GM23248 (cell line): Measurements from ENCODE around the gene ITPKB. TPM values are rescaled to one million over a fixed set of nuclear protein-coding genes. Genes with fewer than 3 reads are reported as not detected.

ENCODE experiments used
- DNase-seq: peaks from one replicate; pipeline ENCODE4 v3.0.0-alpha.2; 2015
- H2AFZ ChIP-seq: fragments of 200-600 bp; sonication (generic); 2 replicates; pipeline ENCODE4 v1.6.1; 2016; ENCODE audit warnings: antibody characterized with exemption
- H3F3A ChIP-seq: fragments of 200-600 bp; sonication (generic); 2 replicates; pipeline ENCODE4 v1.6.1; 2016; ENCODE audit warnings: mild to moderate bottlenecking, antibody characterized with exemption, mixed run types; ENCODE audit not compliant: insufficient read depth
- H3K27ac ChIP-seq: fragments of 200-600 bp; sonication (generic); 2 replicates; pipeline ENCODE4 v1.5.1; 2016; ENCODE audit warnings: mild to moderate bottlenecking
- H3K27me3 ChIP-seq: fragments of 200-600 bp; sonication (generic); replicated peaks from 2 replicates; pipeline ENCODE4 v1.6.1; 2016; ENCODE audit warnings: mild to moderate bottlenecking; ENCODE audit not compliant: insufficient read depth
- H3K36me3 ChIP-seq: fragments of 200-600 bp; sonication (generic); 2 replicates; pipeline ENCODE4 v1.6.1; 2016; ENCODE audit warnings: low read depth, mild to moderate bottlenecking
- H3K4me1 ChIP-seq: fragments of 200-600 bp; sonication (generic); 2 replicates; pipeline ENCODE4 v1.6.1; 2016; ENCODE audit warnings: mild to moderate bottlenecking; ENCODE audit not compliant: insufficient read depth
- H3K4me2 ChIP-seq: fragments of 200-600 bp; sonication (generic); one replicate; pipeline ENCODE4 v1.6.1; 2016; ENCODE audit warnings: mild to moderate bottlenecking; ENCODE audit not compliant: unreplicated experiment
- H3K4me3 ChIP-seq: fragments of 200-600 bp; sonication (generic); 2 replicates; pipeline ENCODE4 v1.5.1; 2016; ENCODE audit warnings: mild to moderate bottlenecking
- H3K79me2 ChIP-seq: fragments of 200-600 bp; sonication (generic); 2 replicates; pipeline ENCODE4 v1.6.1; 2016; ENCODE audit warnings: mild to moderate bottlenecking; ENCODE audit not compliant: insufficient read depth
- H3K9ac ChIP-seq: fragments of 200-600 bp; sonication (generic); 2 replicates; pipeline ENCODE4 v1.6.1; 2016; ENCODE audit warnings: mild to moderate bottlenecking
- H3K9me2 ChIP-seq: fragments of 200-600 bp; sonication (generic); 2 replicates; pipeline ENCODE4 v1.6.1; 2016; ENCODE audit warnings: mixed run types, mild to moderate bottlenecking, moderate library complexity; ENCODE audit not compliant: insufficient read depth
- H3K9me3 ChIP-seq: fragments of 200-600 bp; sonication (generic); one replicate; pipeline ENCODE4 v1.6.1; 2017; ENCODE audit warnings: low read depth
- H4K20me1 ChIP-seq: fragments of 200-600 bp; sonication (generic); 2 replicates; pipeline ENCODE4 v1.6.0; 2016; ENCODE audit not compliant: insufficient read depth
- EZH2 ChIP-seq: fragments of 200-600 bp; sonication (generic); IDR thresholded peaks from 2 replicates; pipeline ENCODE4 v1.6.1; 2018; ENCODE audit warnings: antibody characterized with exemption, mild to moderate bottlenecking; ENCODE audit not compliant: insufficient read depth, poor library complexity, severe bottlenecking
- EZH2phosphoT487 ChIP-seq: fragments of 200-600 bp; sonication (generic); IDR thresholded peaks from 2 replicates; pipeline ENCODE4 v1.6.1; 2018; ENCODE audit warnings: antibody characterized with exemption, moderate library complexity, mild to moderate bottlenecking, low read depth; ENCODE audit not compliant: insufficient read depth
- WGBS, 2 experiments: methylation state at CpG; one replicate each; pipeline ENCODE4 v1.1.6; 2015 to 2017; ENCODE audit warnings: low lambda C conversion rate in 2 of 2, low coverage in 1 of 2; ENCODE audit errors: missing lambda C conversion rate in 2 of 2; 5-methylcytosine and 5-hydroxymethylcytosine counted together
- in situ Hi-C: fragments of 300-500 bp; cut with MboI; formaldehyde crosslinking; loops from 2 replicates; pipeline ENCODE4 v1.15.0; 2020
- polyA plus RNA-seq: library from polyadenylated mRNA; unstranded; fragments of >200 nt; fragmentation: Nextera tagmentation; extraction: Ambion mirVana; gene quantifications from 2 replicates; pipeline ENCODE4 v1.2.1, GENCODE V29; 2016
- total RNA-seq: library from RNA; depleted of rRNA; stranded (reverse); fragments of >200 nt; shearing (Covaris generic); gene quantifications from 2 replicates; pipeline ENCODE4 v1.2.3, GENCODE V29; 2014

ITPKB gene
- total and polyA plus RNA-seq, 2 experiments from 2014 or later: 0.26 to 0.86 TPM

GRCh38 chr1:226605318-226605950 is 133.6 kb downstream of the ITPKB start:
- H3F3A ChIP-seq: peaks cover 9% of the 10 kb centered on the region
- no peak overlapping the region for H3K4me2 ChIP-seq
- H3K27me3 ChIP-seq: 0 out of 2 replicates have a peak, but pooled peaks cover 5% of the 10 kb centered on the region
- no peak overlapping the region for H3K9ac ChIP-seq
- no peak overlapping the region for H2AFZ ChIP-seq
- H3K4me1 ChIP-seq: peaks cover 21% of the 10 kb centered on the region
- no peaks in the 10 kb centered on the region for H3K79me2 ChIP-seq
- in situ Hi-C loops: no loop called here
- H3K27ac ChIP-seq: no peak overlapping the region
- no peak for DNase-seq
- no peak overlapping the region for H3K4me3 ChIP-seq
- no peaks in the 10 kb centered on the region for H3K9me2 ChIP-seq
- WGBS, 2 experiments: 87% methylated on average over 9 of the region's 9 CpGs
- TF ChIP-seq EZH2 (no peak), EZH2phosphoT487 (no peak)
- H3K36me3 ChIP-seq: no peaks in the 10 kb centered on the region
- no peaks in the 10 kb centered on the region for H3K9me3 ChIP-seq
- H4K20me1 ChIP-seq: no peaks in the 10 kb centered on the region

- 58 to 64% methylated on average over 8 to 9 of the region's 9 CpGs for WGBS, 2 experiments
- peaks cover 9% of the 10 kb centered on the region for H3F3A ChIP-seq
- H3K4me3 ChIP-seq: no peak overlapping the region
- no peak overlapping the region for H3K4me2 ChIP-seq
- H3K9me3 ChIP-seq: no peaks in the 10 kb centered on the region
- H3K9me2 ChIP-seq: no peaks in the 10 kb centered on the region
- H2AFZ ChIP-seq: no peak overlapping the region
- in situ Hi-C loops: no loop called here
- TF ChIP-seq EZH2phosphoT487: no peak
- TF ChIP-seq EZH2: no peak
- H3K36me3 ChIP-seq: no peaks in the 10 kb centered on the region
- H3K27ac ChIP-seq: no peak overlapping the region
- 0 out of 2 replicates have a peak, but pooled peaks cover 5% of the 10 kb centered on the region for H3K27me3 ChIP-seq
- no peaks in the 10 kb centered on the region for H4K20me1 ChIP-seq
- no peaks in the 10 kb centered on the region for H3K79me2 ChIP-seq
- no peak overlapping the region for H3K9ac ChIP-seq
- H3K4me1 ChIP-seq: peaks cover 21% of the 10 kb centered on the region
- peak; percentile 33 for DNase-seq
Measured at GRCh38 chr1:226604560-226605317, 134.3 kb downstream of the ITPKB start.

GRCh38 chr1:226603858-226604559 is 135.1 kb downstream of the ITPKB start:
- no peak for DNase-seq
- Histone ChIP-seq H3K4me2 (peak overlapping the region; percentile 81), H3K79me2 (no peaks in the 10 kb centered on the region), H2AFZ (0 out of 2 replicates have a peak overlapping the region, but pooled peaks have one; percentile 29), H3K9me3 (no peaks in the 10 kb centered on the region), H3K27ac (no peak overlapping the region), H4K20me1 (no peaks in the 10 kb centered on the region), H3K9ac (peak overlapping the region; percentile 74), H3K4me1 (peaks cover 21% of the 10 kb centered on the region), H3K36me3 (no peaks in the 10 kb centered on the region), H3K9me2 (no peaks in the 10 kb centered on the region), H3K27me3 (no peaks in the 10 kb centered on the region), H3F3A (peaks cover 9% of the 10 kb centered on the region), H3K4me3 (0 out of 2 replicates have a peak overlapping the region, but pooled peaks have one; percentile 63)
- TF ChIP-seq EZH2: no peak
- in situ Hi-C loops: no loop called here
- 56 to 60% methylated on average over 17 to 19 of the region's 19 CpGs for WGBS, 2 experiments

GRCh38 chr1:226603022-226603857 is 135.8 kb downstream of the ITPKB start:
- in situ Hi-C loops: no loop called here
- Histone ChIP-seq H3K27ac (peak overlapping the region; percentile 82), H3F3A (peaks cover 9% of the 10 kb centered on the region), H3K9me3 (no peaks in the 10 kb centered on the region), H3K9me2 (no peaks in the 10 kb centered on the region), H2AFZ (peak overlapping the region; percentile 29), H3K4me3 (peak overlapping the region; percentile 63), H3K27me3 (peaks cover 5% of the 10 kb centered on the region; the same call in 1 of the 2 replicates), H3K36me3 (no peaks in the 10 kb centered on the region), H3K9ac (peak overlapping the region; percentile 74), H3K4me2 (peak overlapping the region; percentile 81), H3K79me2 (no peaks in the 10 kb centered on the region), H3K4me1 (peaks cover 21% of the 10 kb centered on the region), H4K20me1 (no peaks in the 10 kb centered on the region)
- 18 to 26% methylated on average over 8 of the region's 8 CpGs for WGBS, 2 experiments
- no peak for TF ChIP-seq EZH2phosphoT487
- no peak for TF ChIP-seq EZH2
- peak; percentile 92 for DNase-seq
